ENCODE data around the gene DEFB132.
"Not testable (repeated sequence)": the region's sequence is repeated elsewhere in the genome, so short reads cannot be mapped to it uniquely, and the experiment has no call there.

The DEFB132 gene

GRCh38 chr20:252801-253200 is 4.7 kb upstream of the DEFB132 start:
- Histone ChIP-seq H3K4me1 (ENCODE audit: control insufficient read depth in 1 of 2, insufficient read depth in 2 of 2, low read length in 2 of 2) (no peaks in the 10 kb centered on the region), H3K27me3 (ENCODE audit: insufficient read depth, low read length) (peaks cover 3% of the 10 kb centered on the region), H3K36me3 (ENCODE audit: control insufficient read depth in 1 of 2, insufficient read depth in 2 of 2, low read length in 2 of 2) (no peaks in the 10 kb centered on the region), H2AFZ (ENCODE audit: insufficient read depth, low read length, poor library complexity) (no peak overlapping the region), H3K4ac (ENCODE audit: low read depth, low read length) (no peak overlapping the region), H3K14ac (ENCODE audit: low read length) (no peak overlapping the region), H3K79me2 (ENCODE audit: control insufficient read depth, insufficient read depth, low read length, poor library complexity) (no peaks in the 10 kb centered on the region), H3K9me3 (ENCODE audit: insufficient read depth, low read depth, low read length) (no peaks in the 10 kb centered on the region), H3K4me3 (ENCODE audit: low read depth, low read length) (no peak overlapping the region), H3K79me1 (ENCODE audit: low read length) (no peaks in the 10 kb centered on the region), H2BK120ac (ENCODE audit: insufficient read depth, low read length, poor library complexity) (no peak overlapping the region), H2AK5ac (ENCODE audit: low read length) (no peak overlapping the region), H4K12ac (ENCODE audit: low read depth, low read length) (no peak overlapping the region), H3K18ac (ENCODE audit: low read length) (no peak overlapping the region), H4K8ac (ENCODE audit: low read depth, low read length) (no peak overlapping the region), H4K91ac (ENCODE audit: low read depth, low read length) (no peak overlapping the region), H2BK12ac (ENCODE audit: low read length) (no peak overlapping the region), H3K9ac (ENCODE audit: low read length) (no peak overlapping the region), H3K4me2 (ENCODE audit: low read length) (no peak overlapping the region), H3K27ac (ENCODE audit: low read depth, low read length) (no peak overlapping the region), H2BK5ac (ENCODE audit: low read depth, low read length, poor library complexity) (no peak overlapping the region), H3K23ac (ENCODE audit: low read length) (no peak overlapping the region)
- WGBS (ENCODE audit: extremely low coverage, insufficient coverage, insufficient read length), result no CpG with 5 or more reads among the region's 2 CpGs
- DNase-seq, result no peak

- H3K4me1 ChIP-seq (ENCODE audit: control insufficient read depth in 1 of 2, insufficient read depth in 2 of 2, low read length in 2 of 2); H4K8ac ChIP-seq (ENCODE audit: low read depth, low read length): not testable (repeated sequence)
- WGBS (ENCODE audit: extremely low coverage, insufficient coverage, insufficient read length), result no CpG with 5 or more reads among the region's 6 CpGs
Measured at GRCh38 chr20:253447-253846, 4.1 kb upstream of the DEFB132 start.

GRCh38 chr20:258269-258858 is 840 bp downstream of the DEFB132 start:
- no peak overlapping the region for H3K4me3 ChIP-seq (ENCODE audit: low read depth, low read length)
- H2AFZ ChIP-seq (ENCODE audit: insufficient read depth, low read length, poor library complexity), result no peak overlapping the region
- no peaks in the 10 kb centered on the region for H3K79me2 ChIP-seq (ENCODE audit: control insufficient read depth, insufficient read depth, low read length, poor library complexity)
- H3K18ac ChIP-seq (ENCODE audit: low read length), result no peak overlapping the region
- no peak overlapping the region for H2BK12ac ChIP-seq (ENCODE audit: low read length)
- no peak overlapping the region for H3K23ac ChIP-seq (ENCODE audit: low read length)
- H2AK5ac ChIP-seq (ENCODE audit: low read length), result no peak overlapping the region
- H3K4me1 ChIP-seq (ENCODE audit: control insufficient read depth in 1 of 2, insufficient read depth in 2 of 2, low read length in 2 of 2), result no peaks in the 10 kb centered on the region
- DNase-seq, result no peak
- H3K14ac ChIP-seq (ENCODE audit: low read length), result no peak overlapping the region
- no peak overlapping the region for H4K91ac ChIP-seq (ENCODE audit: low read depth, low read length)
- H3K4ac ChIP-seq (ENCODE audit: low read depth, low read length), result no peak overlapping the region
- H3K79me1 ChIP-seq (ENCODE audit: low read length), result no peaks in the 10 kb centered on the region
- no peak overlapping the region for H2BK120ac ChIP-seq (ENCODE audit: insufficient read depth, low read length, poor library complexity)
- H3K9ac ChIP-seq (ENCODE audit: low read length), result no peak overlapping the region
- H3K36me3 ChIP-seq (ENCODE audit: control insufficient read depth in 1 of 2, insufficient read depth in 2 of 2, low read length in 2 of 2), result no peaks in the 10 kb centered on the region
- H3K4me2 ChIP-seq (ENCODE audit: low read length), result no peak overlapping the region
- no peak overlapping the region for H3K27ac ChIP-seq (ENCODE audit: low read depth, low read length)
- no peak overlapping the region for H4K12ac ChIP-seq (ENCODE audit: low read depth, low read length)
- no peaks in the 10 kb centered on the region for H3K9me3 ChIP-seq (ENCODE audit: insufficient read depth, low read depth, low read length)
- H3K27me3 ChIP-seq (ENCODE audit: insufficient read depth, low read length), result no peaks in the 10 kb centered on the region
- H2BK5ac ChIP-seq (ENCODE audit: low read depth, low read length, poor library complexity), result no peak overlapping the region
- H4K8ac ChIP-seq (ENCODE audit: low read depth, low read length), result no peak overlapping the region
- no CpG with 5 or more reads among the region's 4 CpGs for WGBS (ENCODE audit: extremely low coverage, insufficient coverage, insufficient read length)

More at GRCh38 chr20:253447-253846, 4.1 kb upstream of the DEFB132 start:
- H3K4me3 ChIP-seq (ENCODE audit: low read depth, low read length); H4K91ac ChIP-seq (ENCODE audit: low read depth, low read length); H2BK12ac ChIP-seq (ENCODE audit: low read length); H3K18ac ChIP-seq (ENCODE audit: low read length); H3K27me3 ChIP-seq (ENCODE audit: insufficient read depth, low read length); H3K4me2 ChIP-seq (ENCODE audit: low read length); H3K9me3 ChIP-seq (ENCODE audit: insufficient read depth, low read depth, low read length); H3K27ac ChIP-seq (ENCODE audit: low read depth, low read length); DNase-seq; H2BK120ac ChIP-seq (ENCODE audit: insufficient read depth, low read length, poor library complexity); H2BK5ac ChIP-seq (ENCODE audit: low read depth, low read length, poor library complexity); H4K12ac ChIP-seq (ENCODE audit: low read depth, low read length); H2AFZ ChIP-seq (ENCODE audit: insufficient read depth, low read length, poor library complexity); H3K4ac ChIP-seq (ENCODE audit: low read depth, low read length); H3K36me3 ChIP-seq (ENCODE audit: control insufficient read depth in 1 of 2, insufficient read depth in 2 of 2, low read length in 2 of 2); H2AK5ac ChIP-seq (ENCODE audit: low read length); H3K23ac ChIP-seq (ENCODE audit: low read length); H3K9ac ChIP-seq (ENCODE audit: low read length); H3K14ac ChIP-seq (ENCODE audit: low read length); H3K79me2 ChIP-seq (ENCODE audit: control insufficient read depth, insufficient read depth, low read length, poor library complexity); H3K79me1 ChIP-seq (ENCODE audit: low read length): not testable (repeated sequence)

GRCh38 chr20:258963-259362 is 1.4 kb downstream of the DEFB132 start:
- H2AK5ac ChIP-seq (ENCODE audit: low read length), result no peak overlapping the region
- H4K12ac ChIP-seq (ENCODE audit: low read depth, low read length), result no peak overlapping the region
- no peak overlapping the region for H2BK120ac ChIP-seq (ENCODE audit: insufficient read depth, low read length, poor library complexity)
- no peaks in the 10 kb centered on the region for H3K79me2 ChIP-seq (ENCODE audit: control insufficient read depth, insufficient read depth, low read length, poor library complexity)
- H3K27me3 ChIP-seq (ENCODE audit: insufficient read depth, low read length), result no peaks in the 10 kb centered on the region
- no peak overlapping the region for H3K4me2 ChIP-seq (ENCODE audit: low read length)
- H3K4me1 ChIP-seq (ENCODE audit: control insufficient read depth in 1 of 2, insufficient read depth in 2 of 2, low read length in 2 of 2), result no peaks in the 10 kb centered on the region
- H3K79me1 ChIP-seq (ENCODE audit: low read length), result no peaks in the 10 kb centered on the region
- H3K23ac ChIP-seq (ENCODE audit: low read length), result no peak overlapping the region
- H4K91ac ChIP-seq (ENCODE audit: low read depth, low read length), result no peak overlapping the region
- H3K9me3 ChIP-seq (ENCODE audit: insufficient read depth, low read depth, low read length), result peaks cover 2% of the 10 kb centered on the region
- whole genome bisulfite sequencing (ENCODE audit: extremely low coverage, insufficient coverage, insufficient read length), result no CpG with 5 or more reads among the region's 8 CpGs
- no peaks in the 10 kb centered on the region for H3K36me3 ChIP-seq (ENCODE audit: control insufficient read depth in 1 of 2, insufficient read depth in 2 of 2, low read length in 2 of 2)
- H3K18ac ChIP-seq (ENCODE audit: low read length), result no peak overlapping the region
- no peak overlapping the region for H4K8ac ChIP-seq (ENCODE audit: low read depth, low read length)
- H3K14ac ChIP-seq (ENCODE audit: low read length), result no peak overlapping the region
- no peak overlapping the region for H2BK5ac ChIP-seq (ENCODE audit: low read depth, low read length, poor library complexity)
- H2AFZ ChIP-seq (ENCODE audit: insufficient read depth, low read length, poor library complexity), result no peak overlapping the region
- no peak overlapping the region for H3K4me3 ChIP-seq (ENCODE audit: low read depth, low read length)
- no peak overlapping the region for H3K27ac ChIP-seq (ENCODE audit: low read depth, low read length)
- no peak overlapping the region for H3K4ac ChIP-seq (ENCODE audit: low read depth, low read length)
- no peak overlapping the region for H3K9ac ChIP-seq (ENCODE audit: low read length)
- no peak overlapping the region for H2BK12ac ChIP-seq (ENCODE audit: low read length)
- no peak for DNase-seq
